ENCODE results near the gene ZCCHC8.

- no peak for TF ChIP-seq CTCF (IDR thresholded peaks at IDR 0.05)
- TF ChIP-seq ZFX (IDR thresholded peaks at IDR 0.05; ENCODE audit: borderline replicate concordance), result no peak
These were observed 40.1 kb downstream of the ZCCHC8 start for GRCh38 chr12:122460641-122461040.
